GM18526 (cell line): Measurements from ENCODE around the gene AVEN.

Source experiments
- POLR2A ChIP-seq: IDR thresholded peaks from 3 replicates; pipeline ENCODE4 v1.6.1; 2011; ENCODE audit not compliant: insufficient read length; ENCODE audit errors: extremely low read depth

AVEN gene

GRCh38 chr15:33964665-33965040 lies 74.4 kb downstream of the AVEN start:
- TF ChIP-seq POLR2A = no peak

- TF ChIP-seq POLR2A = no peak
These were observed 75.0 kb downstream of the AVEN start for GRCh38 chr15:33963831-33964664.

GRCh38 chr15:33960549-33960935 lies 78.5 kb downstream of the AVEN start:
- no peak for TF ChIP-seq POLR2A

GRCh38 chr15:33959844-33960548 lies 79.0 kb downstream of the AVEN start:
- TF ChIP-seq POLR2A = no peak

GRCh38 chr15:33956397-33956796 lies 82.6 kb downstream of the AVEN start:
- no peak for TF ChIP-seq POLR2A

- TF ChIP-seq POLR2A = no peak
These were observed 83.1 kb downstream of the AVEN start for GRCh38 chr15:33955945-33956344.

GRCh38 chr15:33946152-33946551 lies 92.9 kb downstream of the AVEN start:
- TF ChIP-seq POLR2A = no peak

GRCh38 chr15:33941279-33942063 lies 97.5 kb downstream of the AVEN start:
- TF ChIP-seq POLR2A = no peak

GRCh38 chr15:33934921-33935320 lies 104.1 kb downstream of the AVEN start:
- TF ChIP-seq POLR2A = no peak

- no peak for TF ChIP-seq POLR2A
These were observed 104.6 kb downstream of the AVEN start for GRCh38 chr15:33934396-33934795.

- no peak for TF ChIP-seq POLR2A
These were observed 106.3 kb downstream of the AVEN start for GRCh38 chr15:33932734-33933133.

GRCh38 chr15:33926260-33926659 lies 112.7 kb downstream of the AVEN start:
- no peak for TF ChIP-seq POLR2A

- TF ChIP-seq POLR2A = no peak
These were observed 115.6 kb downstream of the AVEN start for GRCh38 chr15:33923446-33923845.

- no peak for TF ChIP-seq POLR2A
These were observed 123.2 kb downstream of the AVEN start for GRCh38 chr15:33915571-33916407.

GRCh38 chr15:33913459-33913858 lies 125.5 kb downstream of the AVEN start:
- TF ChIP-seq POLR2A = no peak
